ENCODE data around the gene SLC35A5.

DNA sequence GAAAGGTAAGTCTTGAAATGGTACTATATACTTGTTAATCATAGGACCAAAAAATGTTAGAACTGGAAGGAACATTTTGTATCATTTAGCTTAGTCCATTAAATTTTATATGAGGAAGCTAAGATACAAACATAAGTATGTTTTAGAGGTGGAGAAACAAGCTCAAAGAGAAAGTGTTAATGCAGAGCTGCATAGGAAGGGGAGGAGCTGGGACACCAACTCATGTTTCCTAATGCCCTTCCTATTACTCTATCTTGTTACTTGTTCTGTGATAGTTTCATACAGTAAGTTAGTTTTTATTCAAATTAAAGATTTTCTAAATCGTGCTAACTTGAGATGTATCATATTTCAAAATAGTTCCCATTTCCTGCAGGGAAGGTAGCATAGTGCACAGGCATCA is 7.4 kb downstream of the SLC35A5 start:
- no peak for TF ChIP-seq CTCF (IDR thresholded peaks at IDR 0.05; ENCODE audit: low read depth, low read length, poor library complexity, severe bottlenecking)
- TF ChIP-seq EZH2phosphoT487 (IDR thresholded peaks at IDR 0.05; ENCODE audit: borderline replicate concordance, low read length), result no peak
